ENCODE data around the gene FARSA.
A peak's percentile ranks its signal among the peaks of the same experiment; 100 is the strongest.
"Not testable (repeated sequence)": the region's sequence is repeated elsewhere in the genome, so short reads cannot be mapped to it uniquely, and the experiment has no call there.

Gene FARSA

GRCh38 chr19:12954612-12954962, 21.1 kb upstream of the FARSA start:
- no peak for DNase-seq (ENCODE audit: low read depth in 1 of 2, low spot score in 1 of 2)

- DNase-seq (ENCODE audit: low read depth in 1 of 2, low spot score in 1 of 2) = no peak
These were observed 20.5 kb upstream of the FARSA start for GRCh38 chr19:12953799-12954611.

GRCh38 chr19:12953138-12953798, 19.8 kb upstream of the FARSA start:
- DNase-seq (ENCODE audit: low read depth in 1 of 2, low spot score in 1 of 2) = no peak

DNA sequence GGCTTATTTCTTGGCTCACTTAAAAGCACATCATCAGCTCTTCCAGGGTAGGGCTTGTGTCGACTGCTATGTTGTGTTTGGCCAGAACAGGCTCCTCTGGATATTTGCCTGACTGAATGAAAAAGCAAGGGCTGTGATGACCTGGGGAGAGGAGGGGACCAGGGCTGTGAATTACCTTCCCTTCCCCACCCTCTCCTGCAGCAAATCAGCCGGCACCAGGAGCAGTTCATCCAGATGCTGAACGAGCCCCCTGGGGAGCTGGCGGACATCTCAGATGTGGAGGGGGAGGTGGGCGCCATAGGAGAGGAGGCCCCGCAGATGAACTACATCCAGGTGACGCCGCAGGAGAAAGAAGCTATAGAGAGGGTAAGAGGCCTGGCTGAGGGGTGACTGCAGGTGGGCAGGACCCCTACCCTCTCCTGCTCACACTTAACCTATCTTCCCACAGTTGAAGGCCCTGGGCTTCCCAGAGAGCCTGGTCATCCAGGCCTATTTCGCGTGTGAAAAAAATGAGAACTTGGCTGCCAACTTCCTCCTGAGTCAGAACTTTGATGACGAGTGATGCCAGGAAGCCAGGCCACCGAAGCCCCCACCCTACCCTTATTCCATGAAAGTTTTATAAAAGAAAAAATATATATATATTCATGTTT, 19.1 kb upstream of the FARSA start:
- DNase-seq (ENCODE audit: low read depth in 1 of 2, low spot score in 1 of 2) = no peak

DNA sequence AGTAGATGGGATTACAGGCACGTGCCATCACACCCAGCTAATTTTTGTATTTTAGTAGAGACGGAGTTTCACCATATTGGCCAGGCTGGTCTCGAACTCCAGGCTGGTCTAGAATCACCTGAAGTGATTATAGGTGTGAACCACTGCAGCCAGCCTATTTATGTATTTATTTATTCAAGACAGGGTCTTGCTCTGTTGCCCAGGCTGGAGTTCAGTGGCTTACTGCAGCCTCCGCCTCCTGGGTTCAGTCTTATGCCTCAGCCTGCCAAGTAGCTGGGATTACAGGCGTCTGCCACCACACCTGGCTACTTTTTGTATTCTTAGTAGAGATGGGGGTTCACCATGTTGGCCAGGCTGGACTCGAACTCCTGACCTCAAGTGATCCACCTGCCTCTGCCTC, 18.5 kb upstream of the FARSA start:
- not testable (repeated sequence) for DNase-seq (ENCODE audit: low read depth in 1 of 2, low spot score in 1 of 2)

GRCh38 chr19:12949363-12950283, 16.1 kb upstream of the FARSA start:
- no peak for DNase-seq (ENCODE audit: low read depth in 1 of 2, low spot score in 1 of 2)

DNA sequence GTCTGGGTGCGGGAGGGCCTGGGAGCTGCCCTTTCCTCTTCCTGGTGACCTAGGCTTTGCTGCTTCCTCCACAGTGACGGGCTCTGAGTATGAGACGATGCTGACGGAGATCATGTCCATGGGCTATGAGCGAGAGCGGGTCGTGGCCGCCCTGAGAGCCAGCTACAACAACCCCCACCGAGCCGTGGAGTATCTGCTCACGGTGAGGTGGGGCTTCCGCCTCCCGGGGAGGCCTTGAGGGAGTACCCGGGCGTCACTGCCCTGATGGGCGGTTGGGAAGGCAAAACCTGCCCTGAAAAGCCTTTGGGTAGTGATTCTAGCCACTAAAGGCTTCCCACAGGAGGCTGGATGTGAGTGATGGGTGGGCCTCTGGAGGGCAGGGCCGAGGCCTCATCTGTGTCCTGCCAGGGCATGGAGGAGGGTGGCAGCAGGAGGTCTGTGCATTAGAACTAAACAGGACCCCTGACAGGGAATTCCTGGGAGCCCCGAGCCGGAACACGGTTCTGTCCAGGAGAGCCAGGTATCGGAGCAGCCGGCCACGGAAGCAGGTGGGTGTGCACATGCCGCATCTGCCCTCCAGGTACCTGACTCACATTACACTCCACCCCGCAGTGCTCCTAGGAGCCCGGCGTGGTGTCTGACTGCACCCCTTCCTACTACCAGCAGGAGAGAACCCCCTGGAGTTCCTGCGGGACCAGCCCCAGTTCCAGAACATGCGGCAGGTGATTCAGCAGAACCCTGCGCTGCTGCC, 15.3 kb upstream of the FARSA start:
- no peak for DNase-seq (ENCODE audit: low read depth in 1 of 2, low spot score in 1 of 2)

DNA sequence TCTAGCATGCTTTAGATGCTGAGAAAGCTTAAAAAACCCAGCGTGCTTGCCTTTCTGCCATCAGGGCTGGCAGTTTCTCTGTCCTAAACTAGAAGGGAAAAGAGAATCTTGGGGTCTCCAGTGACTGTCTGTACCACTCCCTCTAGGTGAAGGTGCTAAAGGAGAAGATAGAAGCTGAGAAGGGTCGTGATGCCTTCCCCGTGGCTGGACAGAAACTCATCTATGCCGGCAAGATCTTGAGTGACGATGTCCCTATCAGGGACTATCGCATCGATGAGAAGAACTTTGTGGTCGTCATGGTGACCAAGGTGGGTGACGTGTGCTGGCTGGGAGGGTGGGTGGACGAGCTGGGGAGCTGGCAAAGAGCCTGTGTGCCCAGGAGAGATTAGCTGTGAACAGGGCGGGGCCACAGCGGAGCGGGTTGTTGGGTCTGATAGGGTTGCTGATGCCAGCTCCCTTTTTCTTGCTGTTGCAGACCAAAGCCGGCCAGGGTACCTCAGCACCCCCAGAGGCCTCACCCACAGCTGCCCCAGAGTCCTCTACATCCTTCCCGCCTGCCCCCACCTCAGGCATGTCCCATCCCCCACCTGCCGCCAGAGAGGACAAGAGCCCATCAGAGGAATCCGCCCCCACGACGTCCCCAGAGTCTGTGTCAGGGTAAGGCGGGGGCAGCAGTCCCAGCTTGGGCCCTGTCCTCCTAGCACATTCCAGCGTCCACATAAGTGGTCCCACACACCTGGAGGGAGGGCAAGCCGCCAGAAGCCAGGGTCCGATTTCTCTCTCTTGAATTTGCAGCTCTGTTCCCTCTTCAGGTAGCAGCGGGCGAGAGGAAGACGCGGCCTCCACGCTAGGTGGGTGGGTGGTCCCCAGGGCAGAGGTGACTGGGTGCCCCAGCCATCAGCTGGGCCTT, 14.4 kb upstream of the FARSA start:
- no peak for DNase-seq (ENCODE audit: low read depth in 1 of 2, low spot score in 1 of 2)

- no peak for DNase-seq (ENCODE audit: low read depth in 1 of 2, low spot score in 1 of 2)
These were observed 13.4 kb upstream of the FARSA start for GRCh38 chr19:12946731-12947496.

- DNase-seq (ENCODE audit: low read depth in 1 of 2, low spot score in 1 of 2) = peak in 1 of 2 donors; percentile 34
These were observed 12.7 kb upstream of the FARSA start for GRCh38 chr19:12946092-12946721.

GRCh38 chr19:12945479-12946091, 12.1 kb upstream of the FARSA start, which contains the start of gene RAD23A:
Gene RAD23A (plus strand): TSS chr19:12945862. CDS start chr19:12945949, 87 bp downstream.
- peak; percentile 97 for DNase-seq (ENCODE audit: low read depth in 1 of 2, low spot score in 1 of 2)

GRCh38 chr19:12944104-12944674, 10.7 kb upstream of the FARSA start:
- DNase-seq (ENCODE audit: low read depth in 1 of 2, low spot score in 1 of 2) = no peak

GRCh38 chr19:12943437-12944044, 10.0 kb upstream of the FARSA start:
- no peak for DNase-seq (ENCODE audit: low read depth in 1 of 2, low spot score in 1 of 2)

- no peak for DNase-seq (ENCODE audit: low read depth in 1 of 2, low spot score in 1 of 2)
These were observed 7.4 kb upstream of the FARSA start for GRCh38 chr19:12940897-12941296.

- no peak for DNase-seq (ENCODE audit: low read depth in 1 of 2, low spot score in 1 of 2)
These were observed 6.5 kb upstream of the FARSA start for GRCh38 chr19:12939975-12940423.

DNA sequence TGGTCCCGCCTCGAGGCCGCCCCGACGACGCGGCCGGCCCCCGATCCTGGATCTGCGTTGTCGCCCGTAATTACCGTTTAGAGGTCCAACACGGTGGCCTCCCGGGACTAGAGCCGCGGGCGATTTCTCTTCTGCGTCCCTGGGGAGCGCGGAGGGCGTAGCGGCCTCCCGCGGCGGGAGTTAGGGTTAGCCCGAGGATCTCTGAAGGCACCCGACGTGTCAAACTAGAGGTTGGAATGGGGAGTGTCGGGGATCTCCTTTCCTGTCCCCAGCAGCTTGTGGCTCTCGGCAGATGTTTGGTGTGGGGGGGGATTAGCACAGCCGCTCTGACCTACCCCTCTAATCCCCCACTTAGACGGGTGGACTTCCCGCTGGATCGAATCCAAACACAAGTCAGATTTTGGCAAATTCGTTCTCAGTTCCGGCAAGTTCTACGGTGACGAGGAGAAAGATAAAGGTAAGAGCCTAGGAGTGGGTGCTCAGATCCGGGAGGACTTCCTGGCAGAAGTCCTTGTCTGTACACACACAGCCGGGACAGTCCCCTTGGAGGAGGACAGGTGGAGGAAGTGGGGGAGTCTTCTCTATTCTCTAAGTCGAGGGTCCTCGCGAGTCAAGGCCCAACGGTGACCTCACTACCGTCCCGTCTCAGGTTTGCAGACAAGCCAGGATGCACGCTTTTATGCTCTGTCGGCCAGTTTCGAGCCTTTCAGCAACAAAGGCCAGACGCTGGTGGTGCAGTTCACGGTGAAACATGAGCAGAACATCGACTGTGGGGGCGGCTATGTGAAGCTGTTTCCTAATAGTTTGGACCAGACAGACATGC, 5.5 kb upstream of the FARSA start:
- DNase-seq (ENCODE audit: low read depth in 1 of 2, low spot score in 1 of 2) = no peak
